Trophoblast cell (in vitro differentiated cells and primary cell): ENCODE results near the gene DMBT1.

ENCODE experiments used
- DNase-seq, 2 donors: peaks; one replicate each; pipeline ENCODE4 v3.0.0-alpha.2; 2016
- H2AFZ ChIP-seq: 2 replicates; pipeline ENCODE4 v1.6.1; 2013; ENCODE audit warnings: low read length, moderate library complexity, mild to moderate bottlenecking; ENCODE audit not compliant: insufficient read depth, poor library complexity
- H2AK5ac ChIP-seq: 2 replicates; pipeline ENCODE4 v1.6.1; 2013; ENCODE audit warnings: mild to moderate bottlenecking, low read length
- H2BK120ac ChIP-seq: 2 replicates; pipeline ENCODE4 v1.6.1; 2013; ENCODE audit warnings: low read length, mild to moderate bottlenecking, moderate library complexity; ENCODE audit not compliant: insufficient read depth, poor library complexity
- H2BK12ac ChIP-seq: 2 replicates; pipeline ENCODE4 v1.6.1; 2013; ENCODE audit warnings: mild to moderate bottlenecking, low read length, moderate library complexity
- H2BK5ac ChIP-seq: 2 replicates; pipeline ENCODE4 v1.6.1; 2013; ENCODE audit warnings: low read length, low read depth, moderate library complexity, mild to moderate bottlenecking; ENCODE audit not compliant: poor library complexity
- H3K14ac ChIP-seq: 2 replicates; pipeline ENCODE4 v1.6.1; 2013; ENCODE audit warnings: mild to moderate bottlenecking, low read length
- H3K18ac ChIP-seq: 2 replicates; pipeline ENCODE4 v1.6.1; 2013; ENCODE audit warnings: mild to moderate bottlenecking, low read length
- H3K23ac ChIP-seq: 2 replicates; pipeline ENCODE4 v1.6.1; 2013; ENCODE audit warnings: low read length
- H3K27ac ChIP-seq: 2 replicates; pipeline ENCODE4 v1.5.1; 2013; ENCODE audit warnings: low read depth, mild to moderate bottlenecking, inconsistent platforms, low read length, moderate library complexity
- H3K27me3 ChIP-seq: 2 replicates; pipeline ENCODE4 v1.6.1; 2013; ENCODE audit warnings: inconsistent platforms, mild to moderate bottlenecking, low read length, moderate library complexity; ENCODE audit not compliant: insufficient read depth
- H3K36me3 ChIP-seq, 2 experiments: 1 replicate in 1 of 2; 2 replicates in 1 of 2; pipeline ENCODE4 v1.6.1; 2013; ENCODE audit warnings: low read length in 2 of 2, mild to moderate bottlenecking in 2 of 2, moderate library complexity in 1 of 2; ENCODE audit not compliant: insufficient read depth in 2 of 2, control insufficient read depth in 1 of 2
- H3K4ac ChIP-seq: 2 replicates; pipeline ENCODE4 v1.6.1; 2013; ENCODE audit warnings: low read depth, mild to moderate bottlenecking, low read length, moderate library complexity
- H3K4me1 ChIP-seq, 2 experiments: 1 replicate in 1 of 2; 2 replicates in 1 of 2; pipeline ENCODE4 v1.6.1; 2013; ENCODE audit warnings: low read length in 2 of 2, mild to moderate bottlenecking in 2 of 2, moderate library complexity in 1 of 2; ENCODE audit not compliant: insufficient read depth in 2 of 2, control insufficient read depth in 1 of 2
- H3K4me2 ChIP-seq: 2 replicates; pipeline ENCODE4 v1.6.1; 2013; ENCODE audit warnings: inconsistent platforms, mild to moderate bottlenecking, low read length, moderate library complexity
- H3K4me3 ChIP-seq: 2 replicates; pipeline ENCODE4 v1.5.1; 2013; ENCODE audit warnings: mild to moderate bottlenecking, low read depth, low read length, inconsistent platforms
- H3K79me1 ChIP-seq: one replicate; pipeline ENCODE4 v1.6.1; 2013; ENCODE audit warnings: low read length
- H3K79me2 ChIP-seq: 2 replicates; pipeline ENCODE4 v1.6.1; 2013; ENCODE audit warnings: low read length, mild to moderate bottlenecking; ENCODE audit not compliant: control insufficient read depth, insufficient read depth, poor library complexity
- H3K9ac ChIP-seq: 2 replicates; pipeline ENCODE4 v1.6.1; 2013; ENCODE audit warnings: mild to moderate bottlenecking, low read length
- H3K9me3 ChIP-seq: 2 replicates; pipeline ENCODE4 v1.6.1; 2013; ENCODE audit warnings: low read depth, mild to moderate bottlenecking, control low read depth, inconsistent platforms, low read length; ENCODE audit not compliant: insufficient read depth
- H4K12ac ChIP-seq: 2 replicates; pipeline ENCODE4 v1.6.1; 2013; ENCODE audit warnings: low read depth, mild to moderate bottlenecking, low read length, moderate library complexity
- H4K8ac ChIP-seq: 2 replicates; pipeline ENCODE4 v1.6.1; 2013; ENCODE audit warnings: low read depth, mild to moderate bottlenecking, low read length, moderate library complexity
- H4K91ac ChIP-seq: one replicate; pipeline ENCODE4 v1.6.1; 2013; ENCODE audit warnings: low read depth, mild to moderate bottlenecking, low read length, moderate library complexity
- WGBS: extraction: QIAGEN DNeasy Blood & Tissue Kit; methylation state at CpG from one replicate; pipeline ENCODE4 v1.1.7; 2013; ENCODE audit warnings: missing lambda C conversion rate; ENCODE audit not compliant: insufficient read length, insufficient coverage; ENCODE audit errors: extremely low coverage; 5-methylcytosine and 5-hydroxymethylcytosine counted together

The DMBT1 gene

GRCh38 chr10:122664501-122664900 lies 103.9 kb downstream of the DMBT1 start:
- no peak overlapping the region for H4K91ac ChIP-seq
- WGBS = no CpG with 5 or more reads among the region's 8 CpGs

DNA sequence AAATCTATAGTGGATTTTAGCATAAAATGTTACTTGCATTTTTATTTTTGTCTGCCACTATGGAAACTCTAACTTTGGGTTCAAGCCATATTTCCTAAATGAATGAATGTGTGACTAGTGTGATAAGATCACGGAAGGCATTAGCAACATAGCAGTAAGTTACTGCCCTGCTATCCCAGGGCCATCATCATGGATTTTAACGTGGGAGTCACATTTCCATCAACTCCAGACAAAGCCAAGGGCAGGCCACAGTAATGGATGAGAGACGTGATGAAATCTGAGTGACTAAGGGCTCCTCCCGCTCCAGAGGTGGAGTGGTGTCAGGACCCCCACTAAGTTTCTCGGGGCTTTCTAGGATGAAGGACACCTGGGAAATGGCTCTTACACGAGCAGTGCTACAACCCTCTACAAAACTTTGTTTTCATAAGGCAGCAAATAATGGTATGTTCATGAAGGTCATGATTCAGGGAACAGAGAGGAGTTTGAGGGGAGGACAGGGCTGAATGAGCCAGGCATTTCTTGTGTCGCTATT lies 104.8 kb downstream of the DMBT1 start:
- no peaks in the 10 kb centered on the region for H3K27me3 ChIP-seq
- no peak overlapping the region for H3K4me2 ChIP-seq
- no peak overlapping the region for H4K91ac ChIP-seq
- no peak overlapping the region for H2AFZ ChIP-seq
- H3K9ac ChIP-seq = no peak overlapping the region
- no peaks in the 10 kb centered on the region for H3K79me1 ChIP-seq
- H3K79me2 ChIP-seq = no peaks in the 10 kb centered on the region
- no peak overlapping the region for H3K23ac ChIP-seq
- H3K4me3 ChIP-seq = no peak overlapping the region
- WGBS = no CpG with 5 or more reads among the region's 7 CpGs
- no peak for DNase-seq
- no peaks in the 10 kb centered on the region for H3K4me1 ChIP-seq
- H3K18ac ChIP-seq = no peak overlapping the region
- no peak overlapping the region for H2BK120ac ChIP-seq
- no peak overlapping the region for H2BK5ac ChIP-seq
- H3K36me3 ChIP-seq = no peaks in the 10 kb centered on the region
- H3K9me3 ChIP-seq = peaks cover 5% of the 10 kb centered on the region
- H3K27ac ChIP-seq = no peak overlapping the region
- no peak overlapping the region for H2BK12ac ChIP-seq
- H2AK5ac ChIP-seq = no peak overlapping the region
- H4K8ac ChIP-seq = no peak overlapping the region
- H4K12ac ChIP-seq = no peak overlapping the region
- no peak overlapping the region for H3K14ac ChIP-seq
- no peak overlapping the region for H3K4ac ChIP-seq

More at GRCh38 chr10:122664501-122664900, 103.9 kb downstream of the DMBT1 start:
- no peaks in the 10 kb centered on the region for H3K36me3 ChIP-seq
- no peak overlapping the region for H3K4ac ChIP-seq
- H2AK5ac ChIP-seq = no peak overlapping the region
- H4K8ac ChIP-seq = no peak overlapping the region
- H3K4me2 ChIP-seq = no peak overlapping the region
- H3K9ac ChIP-seq = no peak overlapping the region
- H3K9me3 ChIP-seq = peaks cover 5% of the 10 kb centered on the region
- H3K4me3 ChIP-seq = no peak overlapping the region
- no peak overlapping the region for H2AFZ ChIP-seq
- no peak overlapping the region for H3K18ac ChIP-seq
- no peak overlapping the region for H3K27ac ChIP-seq
- no peak overlapping the region for H2BK12ac ChIP-seq
- H3K4me1 ChIP-seq = no peaks in the 10 kb centered on the region
- no peak overlapping the region for H4K12ac ChIP-seq
- H3K23ac ChIP-seq = no peak overlapping the region
- H3K27me3 ChIP-seq = no peaks in the 10 kb centered on the region
- no peak for DNase-seq
- no peak overlapping the region for H2BK120ac ChIP-seq
- H2BK5ac ChIP-seq = no peak overlapping the region
- no peaks in the 10 kb centered on the region for H3K79me2 ChIP-seq
- H3K79me1 ChIP-seq = no peaks in the 10 kb centered on the region
- H3K14ac ChIP-seq = no peak overlapping the region

- Histone ChIP-seq H2AK5ac (no peak overlapping the region), H3K4me1 (no peaks in the 10 kb centered on the region), H3K79me1 (no peaks in the 10 kb centered on the region), H3K4me3 (no peak overlapping the region), H3K18ac (no peak overlapping the region), H4K12ac (no peak overlapping the region), H3K23ac (no peak overlapping the region), H3K4me2 (no peak overlapping the region), H2BK5ac (no peak overlapping the region), H3K14ac (no peak overlapping the region), H3K4ac (no peak overlapping the region), H3K79me2 (no peaks in the 10 kb centered on the region), H2AFZ (no peak overlapping the region), H3K9me3 (peaks cover 5% of the 10 kb centered on the region), H4K8ac (no peak overlapping the region), H3K9ac (no peak overlapping the region), H3K27me3 (no peaks in the 10 kb centered on the region), H4K91ac (no peak overlapping the region), H2BK12ac (no peak overlapping the region), H2BK120ac (no peak overlapping the region), H3K27ac (no peak overlapping the region), H3K36me3 (no peaks in the 10 kb centered on the region)
- no peak for DNase-seq
- no CpG with 5 or more reads among the region's 4 CpGs for WGBS
Measured at GRCh38 chr10:122665946-122666345, 105.4 kb downstream of the DMBT1 start.

- DNase-seq = no peak
- H3K79me1 ChIP-seq = no peaks in the 10 kb centered on the region
- H2BK12ac ChIP-seq = no peak overlapping the region
- no peak overlapping the region for H3K4ac ChIP-seq
- H3K9ac ChIP-seq = no peak overlapping the region
- no peak overlapping the region for H2BK5ac ChIP-seq
- no peak overlapping the region for H2BK120ac ChIP-seq
- H2AFZ ChIP-seq = no peak overlapping the region
- H4K91ac ChIP-seq = no peak overlapping the region
- WGBS = no CpG with 5 or more reads among the region's 2 CpGs
- peaks cover 7% of the 10 kb centered on the region for H3K9me3 ChIP-seq
- no peak overlapping the region for H3K14ac ChIP-seq
- H2AK5ac ChIP-seq = no peak overlapping the region
- no peak overlapping the region for H3K27ac ChIP-seq
- no peaks in the 10 kb centered on the region for H3K4me1 ChIP-seq
- H3K36me3 ChIP-seq = no peaks in the 10 kb centered on the region
- no peak overlapping the region for H4K8ac ChIP-seq
- H4K12ac ChIP-seq = no peak overlapping the region
- H3K79me2 ChIP-seq = no peaks in the 10 kb centered on the region
- H3K23ac ChIP-seq = no peak overlapping the region
- no peak overlapping the region for H3K4me3 ChIP-seq
- H3K18ac ChIP-seq = no peak overlapping the region
- H3K4me2 ChIP-seq = no peak overlapping the region
- no peaks in the 10 kb centered on the region for H3K27me3 ChIP-seq
Measured at GRCh38 chr10:122669045-122669444, 108.5 kb downstream of the DMBT1 start.
